ENCODE measurements around the gene DGCR2. TPM values are rescaled to one million over a fixed set of nuclear protein-coding genes. Genes with fewer than 3 reads are reported as not detected.
"Not testable (repeated sequence)": the region's sequence is repeated elsewhere in the genome, so short reads cannot be mapped to it uniquely, and the experiment has no call there.

DGCR2 gene
- total and polyA plus RNA-seq, 2 of the 4 experiments (the other 2 are of a cell fraction) = 17.2 to 35.4 TPM

DNA sequence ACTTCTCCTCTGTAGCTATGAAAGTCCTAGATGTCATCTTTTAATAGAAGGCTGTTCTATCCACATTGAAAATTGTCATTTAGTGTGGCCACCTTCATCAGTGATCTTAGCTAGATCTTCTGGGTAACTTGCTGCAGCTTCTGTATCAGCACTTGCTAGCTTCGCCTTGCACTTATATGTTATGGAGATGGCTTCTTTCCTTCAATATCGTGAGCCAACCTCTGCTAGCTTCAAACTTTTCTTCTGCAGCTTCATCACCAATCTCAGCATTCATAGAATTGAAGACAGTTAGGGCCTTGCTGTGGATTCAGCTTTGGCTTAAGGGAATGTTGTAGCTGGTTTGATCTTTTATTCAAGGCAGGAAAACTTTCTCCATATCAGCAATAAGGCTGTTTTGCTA, 122.1 kb downstream of the DGCR2 start:
- H2BK120ac ChIP-seq (ENCODE audit: low read depth, low read length); H3K9me3 ChIP-seq (ENCODE audit: control insufficient read depth, insufficient read depth, low read length); H4K8ac ChIP-seq (ENCODE audit: low read depth in 2 of 2, low read length in 2 of 2); H3K4me2 ChIP-seq (ENCODE audit: low read depth, low read length); dilution Hi-C loops (cut with HindIII; ENCODE audit: low sequenced_read_pairs, unreplicated experiment); H4K20me1 ChIP-seq (ENCODE audit: insufficient read depth, low read length); H3K14ac ChIP-seq (replicated peaks; ENCODE audit: low read depth, low read length); H3K23ac ChIP-seq (ENCODE audit: low read depth, low read length); in situ Hi-C loops (cut with MboI; ENCODE audit: low sequenced_read_pairs); H2BK15ac ChIP-seq (ENCODE audit: low read depth, low read length); H2AK5ac ChIP-seq (ENCODE audit: low read depth, low read length); H3K4ac ChIP-seq (ENCODE audit: low read depth, low read length); BruUV-seq (replicated peaks); CTCF ChIA-PET; H3K56ac ChIP-seq (ENCODE audit: extremely low read depth, insufficient read depth, low read length); H2BK20ac ChIP-seq (ENCODE audit: low read depth, low read length); POLR2A ChIA-PET (ENCODE audit: unreplicated experiment); H3K4me1 ChIP-seq (ENCODE audit: control insufficient read depth, insufficient read depth, low read length); H4K91ac ChIP-seq (ENCODE audit: insufficient read depth, low read depth, low read length); H3K9me1 ChIP-seq (ENCODE audit: insufficient read depth, low read length); DNase-seq; intact Hi-C loops (cut with micrococcal nuclease); H3K4me3 ChIP-seq (ENCODE audit: insufficient read depth, low read depth, low read length); H3K9ac ChIP-seq (ENCODE audit: low read depth, low read length); H3K36me3 ChIP-seq (ENCODE audit: control insufficient read depth, insufficient read depth, low read length); H2AFZ ChIP-seq (replicated peaks; ENCODE audit: low read length, poor library complexity); H4K5ac ChIP-seq (ENCODE audit: low read depth, low read length); H3K27ac ChIP-seq (ENCODE audit: insufficient read depth, low read length); H3K79me1 ChIP-seq (ENCODE audit: low read depth in 1 of 2, low read length in 2 of 2); H2BK5ac ChIP-seq (ENCODE audit: low read depth, low read length, poor library complexity, severe bottlenecking); H3K18ac ChIP-seq (ENCODE audit: low read depth, low read length); H2AK9ac ChIP-seq (replicated peaks; ENCODE audit: low read depth, low read length, poor library complexity); ATAC-seq (ENCODE audit: low read depth): not testable (repeated sequence)
- peaks cover 32% of the 10 kb centered on the region for H3K27me3 ChIP-seq (ENCODE audit: control insufficient read depth, insufficient read depth, low read length)
- WGBS, 2 experiments (ENCODE audit: extremely low coverage in 2 of 2, insufficient read length in 1 of 2) = no CpG with 5 or more reads among the region's 2 CpGs

All from IMR-90 (cell line).